ENCODE data around the gene CAST. TPM values are rescaled to one million over a fixed set of nuclear protein-coding genes. Genes with fewer than 3 reads are reported as not detected.

Gene CAST
- total RNA-seq, 2 donors from 2014 or later = 165 to 229 TPM

GRCh38 chr5:96771395-96771794 is 109.2 kb downstream of the CAST start:
- Mint-ChIP-seq H3K9me3 (no peaks in the 10 kb centered on the region), H3K27me3 (no peaks in the 10 kb centered on the region), H3K27ac (peak overlapping the region; percentile 84), H3K4me1 (peaks cover 26% of the 10 kb centered on the region), H3K36me3 (ENCODE audit: low read depth) (peaks cover 99% of the 10 kb centered on the region), H3K4me3 (peak overlapping the region; percentile 54)
- ATAC-seq (replicated peaks) = peak; percentile 59

DNA sequence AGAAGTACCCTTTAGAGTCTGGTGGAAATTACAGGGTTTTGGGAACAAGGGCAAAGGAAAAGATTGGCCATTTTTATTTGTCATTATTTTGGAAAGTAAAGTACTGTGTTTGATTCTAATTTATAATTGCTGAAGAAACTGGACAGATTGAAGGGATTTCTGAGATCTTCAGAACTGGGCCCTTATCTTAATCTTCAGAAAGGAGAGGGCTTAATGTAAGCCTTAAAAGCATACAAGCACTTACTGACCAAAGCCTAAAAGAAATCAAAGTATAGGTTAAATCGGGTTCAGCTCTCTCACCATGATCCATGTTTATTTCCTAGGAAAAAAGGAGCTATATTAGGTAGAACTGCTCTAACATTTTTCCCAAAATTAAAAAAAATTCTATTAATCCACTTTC is 109.9 kb downstream of the CAST start:
- Mint-ChIP-seq H3K36me3 (ENCODE audit: low read depth) (peaks cover 99% of the 10 kb centered on the region), H3K27me3 (no peaks in the 10 kb centered on the region), H3K9me3 (no peaks in the 10 kb centered on the region), H3K27ac (peak overlapping the region; percentile 84), H3K4me3 (no peak overlapping the region), H3K4me1 (peaks cover 26% of the 10 kb centered on the region)
- no peak for ATAC-seq (replicated peaks)

GRCh38 chr5:96772542-96772941 is 110.4 kb downstream of the CAST start:
- Mint-ChIP-seq H3K27ac (no peak overlapping the region), H3K9me3 (no peaks in the 10 kb centered on the region), H3K4me1 (peaks cover 26% of the 10 kb centered on the region), H3K4me3 (no peak overlapping the region), H3K36me3 (ENCODE audit: low read depth) (peaks cover 99% of the 10 kb centered on the region), H3K27me3 (no peaks in the 10 kb centered on the region)
- no peak for ATAC-seq (replicated peaks)

GRCh38 chr5:96775050-96775449 is 112.9 kb downstream of the CAST start:
- Mint-ChIP-seq H3K36me3 (ENCODE audit: low read depth) (peaks cover 99% of the 10 kb centered on the region), H3K4me3 (no peak overlapping the region), H3K9me3 (no peaks in the 10 kb centered on the region), H3K4me1 (peaks cover 15% of the 10 kb centered on the region), H3K27me3 (no peaks in the 10 kb centered on the region), H3K27ac (peak overlapping the region; percentile 42)
- ATAC-seq (replicated peaks) = no peak

DNA sequence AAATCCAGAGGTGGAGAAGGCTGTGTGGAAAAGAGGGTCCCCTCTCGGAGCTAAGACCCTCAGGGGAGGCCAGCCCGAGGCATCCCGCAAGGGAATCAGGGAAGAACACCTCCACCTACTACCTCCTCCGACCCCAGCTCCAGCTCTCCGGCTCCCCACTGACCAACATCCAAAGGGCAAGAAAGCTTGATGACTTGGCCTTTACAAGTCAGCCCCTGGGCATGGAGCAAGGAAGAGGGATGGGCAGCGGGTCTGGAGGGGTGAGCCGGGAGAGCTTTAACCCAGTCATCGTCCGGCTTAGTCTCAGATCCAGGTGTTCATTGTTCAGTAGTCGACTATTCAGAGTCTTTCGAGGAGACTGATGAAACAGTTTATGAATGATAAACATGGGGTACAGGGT is 113.5 kb downstream of the CAST start:
- peaks cover 99% of the 10 kb centered on the region for H3K36me3 Mint-ChIP-seq (ENCODE audit: low read depth)
- H3K4me1 Mint-ChIP-seq = peaks cover 11% of the 10 kb centered on the region
- H3K27ac Mint-ChIP-seq = peak overlapping the region; percentile 42
- H3K9me3 Mint-ChIP-seq = no peaks in the 10 kb centered on the region
- H3K27me3 Mint-ChIP-seq = no peaks in the 10 kb centered on the region
- no peak for ATAC-seq (replicated peaks)
- no peak overlapping the region for H3K4me3 Mint-ChIP-seq

GRCh38 chr5:96776621-96777020 is 114.4 kb downstream of the CAST start:
- ATAC-seq (replicated peaks) = no peak
- Mint-ChIP-seq H3K27ac (no peak overlapping the region), H3K9me3 (no peaks in the 10 kb centered on the region), H3K36me3 (ENCODE audit: low read depth) (peaks cover 99% of the 10 kb centered on the region), H3K4me3 (no peak overlapping the region), H3K27me3 (no peaks in the 10 kb centered on the region), H3K4me1 (peaks cover 2% of the 10 kb centered on the region)

DNA sequence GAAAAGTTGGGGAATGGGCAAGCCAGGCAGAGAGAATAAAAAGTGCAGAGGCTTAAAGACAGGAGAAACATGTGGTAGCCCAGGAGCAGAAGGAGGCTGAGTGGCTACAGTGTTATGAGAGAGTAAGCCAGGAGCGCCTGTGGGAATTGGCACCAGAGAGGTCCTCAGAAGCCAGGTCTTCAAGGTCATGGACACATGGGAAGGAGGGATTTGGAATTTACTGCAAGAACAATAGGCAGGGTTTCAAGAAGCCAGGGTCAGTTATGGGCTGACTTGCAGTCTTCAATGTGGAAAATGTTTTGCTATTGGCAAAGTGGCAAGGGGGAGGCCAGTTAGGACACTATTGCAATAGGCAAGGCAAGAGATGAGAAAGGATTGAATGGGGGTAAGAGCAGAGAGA is 116.2 kb downstream of the CAST start:
- H3K4me1 Mint-ChIP-seq = no peaks in the 10 kb centered on the region
- H3K36me3 Mint-ChIP-seq (ENCODE audit: low read depth) = peaks cover 100% of the 10 kb centered on the region
- no peak overlapping the region for H3K4me3 Mint-ChIP-seq
- no peak for ATAC-seq (replicated peaks)
- no peaks in the 10 kb centered on the region for H3K27me3 Mint-ChIP-seq
- H3K9me3 Mint-ChIP-seq = no peaks in the 10 kb centered on the region
- H3K27ac Mint-ChIP-seq = no peak overlapping the region

DNA sequence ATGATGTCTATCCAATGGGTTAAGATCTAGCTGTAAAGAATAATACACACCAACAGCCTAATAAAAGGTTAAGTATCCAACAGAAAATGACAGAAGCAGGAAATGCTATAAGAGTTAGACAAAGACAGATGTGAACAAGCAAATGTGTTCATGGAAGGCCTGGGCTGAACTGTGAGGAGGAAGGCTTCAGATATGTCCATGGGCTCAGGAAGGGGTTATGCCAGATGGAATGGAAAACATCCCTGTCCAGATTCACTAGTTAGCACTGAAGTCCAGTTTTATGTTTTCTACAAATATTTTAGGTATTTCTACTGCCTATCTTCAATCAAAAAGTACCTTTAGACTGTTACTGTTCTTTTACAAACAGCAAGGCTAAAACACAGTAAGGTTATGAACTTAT is 118.5 kb downstream of the CAST start:
- Mint-ChIP-seq H3K4me1 (no peaks in the 10 kb centered on the region), H3K9me3 (no peaks in the 10 kb centered on the region), H3K27me3 (no peaks in the 10 kb centered on the region), H3K36me3 (ENCODE audit: low read depth) (peaks cover 100% of the 10 kb centered on the region), H3K27ac (peak overlapping the region; percentile 6), H3K4me3 (no peak overlapping the region)
- no peak for ATAC-seq (replicated peaks)

- H3K27ac Mint-ChIP-seq = peak overlapping the region; percentile 6
- H3K36me3 Mint-ChIP-seq (ENCODE audit: low read depth) = peaks cover 100% of the 10 kb centered on the region
- H3K4me1 Mint-ChIP-seq = no peaks in the 10 kb centered on the region
- no peak overlapping the region for H3K4me3 Mint-ChIP-seq
- no peak for ATAC-seq (replicated peaks)
- H3K27me3 Mint-ChIP-seq = no peaks in the 10 kb centered on the region
- H3K9me3 Mint-ChIP-seq = no peaks in the 10 kb centered on the region
Observed at GRCh38 chr5:96781031-96781971, 119.1 kb downstream of the CAST start.

DNA sequence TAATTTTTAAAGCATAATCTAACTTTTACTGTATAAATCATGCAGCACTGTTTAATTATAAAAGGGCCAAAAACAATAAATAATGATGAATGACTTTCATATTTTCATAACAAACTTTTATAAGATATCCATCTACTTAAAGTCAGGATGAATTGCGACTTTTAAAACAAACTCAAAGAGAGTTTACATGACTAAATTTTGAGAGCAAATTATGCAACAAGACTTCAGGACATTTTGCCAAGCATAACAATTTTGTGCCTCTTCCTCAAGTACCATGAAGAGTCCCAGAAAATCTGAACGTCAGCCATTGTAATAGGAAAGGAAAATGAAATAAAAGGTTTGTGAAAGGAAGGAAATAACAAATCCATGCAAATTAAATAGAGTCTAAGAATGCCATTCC is 121.2 kb downstream of the CAST start:
- Mint-ChIP-seq H3K4me1 (no peaks in the 10 kb centered on the region), H3K36me3 (ENCODE audit: low read depth) (peaks cover 100% of the 10 kb centered on the region), H3K9me3 (no peaks in the 10 kb centered on the region), H3K4me3 (no peak overlapping the region), H3K27me3 (no peaks in the 10 kb centered on the region), H3K27ac (peak overlapping the region; percentile 15)
- ATAC-seq (replicated peaks) = no peak

DNA sequence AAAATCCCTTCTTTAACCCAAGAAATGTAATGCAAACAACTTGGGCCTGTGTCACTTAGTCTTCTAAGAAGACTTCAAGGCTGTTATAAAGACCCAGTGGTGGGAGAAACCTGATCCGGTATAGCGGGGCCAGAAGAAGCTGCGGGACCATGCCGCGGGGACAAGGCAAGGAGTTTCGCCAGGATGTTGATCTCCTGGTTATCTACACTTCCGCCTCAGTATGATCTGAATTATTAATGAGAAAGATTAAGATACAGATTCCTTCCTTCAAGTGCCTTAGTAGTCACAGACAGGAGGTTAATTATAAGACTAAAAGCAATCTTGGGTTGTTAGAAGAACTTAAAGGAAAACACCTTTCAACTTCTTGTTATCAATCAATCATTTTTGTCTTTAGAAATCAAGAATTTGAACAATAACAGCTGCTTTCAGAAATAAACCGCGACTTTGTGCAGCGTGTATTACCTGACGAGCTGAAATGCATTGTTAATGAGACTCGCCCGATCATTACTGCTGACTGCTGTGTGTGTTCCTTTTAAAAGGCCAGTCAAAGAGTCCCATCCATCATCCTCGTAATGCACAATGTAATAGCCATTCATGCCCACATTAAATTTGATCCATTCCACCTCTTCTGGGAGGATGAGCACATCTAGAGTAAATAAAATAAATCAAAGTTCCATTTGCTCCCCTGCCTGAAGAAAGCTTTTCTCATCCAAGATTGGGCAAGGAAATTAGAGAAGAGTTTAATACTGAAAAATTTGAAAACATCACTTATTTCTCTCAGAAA is 123.3 kb downstream of the CAST start:
- Mint-ChIP-seq H3K9me3 (no peaks in the 10 kb centered on the region), H3K4me1 (peaks cover 5% of the 10 kb centered on the region), H3K27ac (peak overlapping the region; percentile 70), H3K36me3 (ENCODE audit: low read depth) (peaks cover 100% of the 10 kb centered on the region), H3K4me3 (no peak overlapping the region), H3K27me3 (no peaks in the 10 kb centered on the region)
- no peak for ATAC-seq (replicated peaks)

DNA sequence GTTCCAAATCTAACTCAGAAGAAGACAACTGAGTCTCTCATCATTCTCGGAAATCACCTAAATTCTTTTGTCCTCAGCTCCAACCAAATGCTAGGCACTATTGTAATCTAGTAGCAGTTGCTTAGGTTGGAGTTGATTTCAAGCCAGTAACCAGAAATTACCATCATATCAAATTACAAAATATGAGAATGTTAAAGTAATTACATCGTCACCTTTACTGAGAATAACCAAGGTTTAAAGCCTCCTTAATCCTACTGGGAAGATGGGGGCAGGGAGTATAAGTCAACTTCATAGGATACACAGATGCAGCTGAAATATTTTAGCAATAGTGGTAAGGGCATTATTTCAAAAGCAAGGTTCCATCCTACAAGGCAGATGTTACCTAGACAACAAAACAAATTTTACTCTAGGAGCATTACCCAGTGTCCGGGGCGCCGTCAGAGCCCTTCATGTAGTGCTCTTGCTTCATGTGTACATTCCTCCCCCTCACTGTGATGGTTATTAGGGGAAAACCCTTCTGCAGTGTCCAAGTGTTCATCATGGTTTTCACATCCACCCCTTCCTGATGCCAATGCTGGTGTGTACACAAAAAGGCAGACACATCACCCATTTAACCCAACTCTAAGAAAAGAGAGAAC is 126.1 kb downstream of the CAST start:
- Mint-ChIP-seq H3K4me1 (peaks cover 5% of the 10 kb centered on the region), H3K36me3 (ENCODE audit: low read depth) (peaks cover 97% of the 10 kb centered on the region), H3K27ac (peak overlapping the region; percentile 83), H3K27me3 (no peaks in the 10 kb centered on the region), H3K4me3 (no peak overlapping the region), H3K9me3 (no peaks in the 10 kb centered on the region)
- peak; percentile 80 for ATAC-seq (replicated peaks)

DNA sequence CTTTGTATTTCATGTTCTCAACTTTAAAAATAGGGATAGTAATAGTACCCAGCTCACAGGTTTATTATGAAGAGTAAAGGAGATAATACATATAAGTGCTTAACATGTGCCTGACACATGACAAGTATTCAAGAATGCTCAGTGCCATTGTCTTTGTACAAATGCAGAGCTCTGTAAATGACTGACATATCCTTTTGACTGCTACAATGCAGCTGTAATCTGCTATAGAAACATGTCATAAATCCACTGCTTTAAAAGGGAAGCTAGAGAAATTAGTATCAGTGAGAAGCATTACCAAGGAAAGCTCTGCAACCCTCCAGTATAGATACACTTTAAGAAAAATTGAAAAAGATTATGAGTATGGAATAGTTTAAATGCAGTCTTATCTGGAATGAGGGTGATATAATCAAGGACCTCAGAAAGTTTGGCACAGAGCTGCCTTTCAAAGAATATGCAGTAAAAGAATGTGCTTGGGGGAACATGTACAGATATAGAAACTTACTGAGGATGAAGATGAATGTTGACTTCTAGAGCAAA is 127.7 kb downstream of the CAST start:
- Mint-ChIP-seq H3K36me3 (ENCODE audit: low read depth) (peaks cover 97% of the 10 kb centered on the region), H3K9me3 (no peaks in the 10 kb centered on the region), H3K27me3 (no peaks in the 10 kb centered on the region), H3K27ac (peak overlapping the region; percentile 55), H3K4me3 (no peak overlapping the region), H3K4me1 (peaks cover 11% of the 10 kb centered on the region)
- no peak for ATAC-seq (replicated peaks)

- Mint-ChIP-seq H3K36me3 (ENCODE audit: low read depth) (peaks cover 97% of the 10 kb centered on the region), H3K4me3 (no peak overlapping the region), H3K9me3 (no peaks in the 10 kb centered on the region), H3K27ac (peak overlapping the region; percentile 55), H3K27me3 (no peaks in the 10 kb centered on the region), H3K4me1 (peaks cover 20% of the 10 kb centered on the region)
- ATAC-seq (replicated peaks) = no peak
Observed at GRCh38 chr5:96790961-96791504, 128.9 kb downstream of the CAST start.

Measured in activated T-helper 17 cell treated with anti-CD3 and anti-CD28 coated beads, Interleukin-2, amount 50 U/mL, for 72 hours (primary cell).